ENCODE measurements around the gene PIAS2.
"Not testable (repeated sequence)": the region's sequence is repeated elsewhere in the genome, so short reads cannot be mapped to it uniquely, and the experiment has no call there.

PIAS2 gene

DNA sequence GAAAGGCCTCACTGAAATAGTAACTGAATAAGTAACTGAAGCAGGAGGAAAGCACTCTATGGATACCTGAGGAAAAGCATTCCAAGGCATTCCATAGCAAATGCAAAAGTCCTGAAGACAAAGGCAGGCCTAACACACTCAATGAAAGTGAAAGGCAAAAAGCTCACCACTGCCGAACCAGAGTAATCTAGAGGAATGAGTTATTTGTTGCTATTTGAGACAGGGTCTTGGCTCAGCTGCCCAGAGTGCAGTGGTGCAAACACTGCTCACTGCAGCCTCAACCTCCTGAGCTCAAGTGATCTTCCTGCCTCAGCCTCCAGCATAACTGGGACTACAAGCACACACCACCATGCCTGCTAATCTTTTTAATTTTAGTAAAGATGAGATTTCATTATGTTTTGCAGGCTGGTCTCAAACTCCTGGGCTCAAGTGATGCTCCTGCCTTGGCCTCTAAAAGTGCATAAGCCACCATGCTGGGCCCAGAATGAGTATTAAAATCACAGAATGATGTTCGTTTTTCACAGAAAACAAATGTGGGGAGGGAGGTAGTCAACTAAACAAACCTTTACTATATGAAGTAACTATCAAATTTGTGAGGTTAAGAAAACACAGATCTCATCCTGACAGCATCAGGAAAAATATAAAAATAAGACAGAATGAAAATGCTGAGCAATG is 17.9 kb downstream of the PIAS2 start:
- DNase-seq: no peak

DNA sequence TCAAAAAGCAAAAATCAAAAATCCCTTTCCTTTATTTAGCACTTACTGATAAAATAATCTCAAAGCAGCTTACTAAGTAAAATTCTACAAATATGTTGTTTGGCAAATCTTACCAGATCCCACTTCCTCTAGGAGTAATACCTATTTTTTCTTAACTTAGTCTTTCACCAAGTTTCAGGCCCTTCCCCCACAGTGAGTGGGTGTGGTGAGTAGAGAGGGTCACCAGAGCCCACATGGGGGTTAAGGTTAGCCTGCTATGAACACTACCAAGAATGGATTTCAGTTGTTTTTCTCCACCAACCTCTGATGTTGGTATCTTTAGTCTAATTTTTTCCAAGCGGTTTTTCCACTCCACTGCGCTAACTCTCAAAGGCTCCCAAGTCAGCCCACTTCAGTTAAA is 23.2 kb downstream of the PIAS2 start:
- DNase-seq: no peak

DNA sequence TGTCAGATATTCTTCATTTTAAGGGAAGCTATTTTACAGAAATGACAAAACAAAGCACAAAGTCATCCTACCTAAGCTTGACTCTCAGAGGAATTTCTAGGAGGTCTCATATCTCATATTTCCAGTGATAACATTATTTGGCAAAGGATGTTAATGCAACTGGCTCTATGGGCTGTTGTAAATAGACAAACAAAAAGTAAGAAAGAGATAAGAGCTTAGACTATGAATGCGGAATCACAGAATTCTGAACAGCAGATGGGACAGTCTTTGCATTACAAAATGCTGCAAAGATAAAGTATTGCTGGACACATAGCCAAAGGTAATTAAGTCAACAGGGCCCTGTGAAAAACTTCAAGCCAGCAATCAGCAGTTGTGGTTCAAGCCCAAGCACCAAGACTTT is 23.9 kb downstream of the PIAS2 start:
- DNase-seq: no peak

DNA sequence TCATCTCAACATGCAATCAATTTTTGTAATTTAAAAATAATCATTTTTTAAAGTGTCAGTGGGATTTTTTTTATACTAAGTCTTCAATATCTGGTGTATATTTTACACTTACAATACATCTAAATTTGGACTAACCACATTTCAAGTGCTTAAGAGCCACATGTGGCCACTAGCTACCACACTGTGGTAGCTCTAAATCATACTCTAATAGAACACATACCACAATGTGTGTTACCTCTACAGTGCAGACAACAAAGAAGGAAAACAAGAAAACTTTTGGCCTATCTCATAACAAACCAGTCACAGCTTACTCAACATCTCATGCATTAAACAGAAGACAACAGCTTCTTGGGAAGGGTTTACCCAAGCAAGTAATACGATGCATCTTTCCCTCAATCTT is 24.5 kb downstream of the PIAS2 start:
- DNase-seq: no peak

DNA sequence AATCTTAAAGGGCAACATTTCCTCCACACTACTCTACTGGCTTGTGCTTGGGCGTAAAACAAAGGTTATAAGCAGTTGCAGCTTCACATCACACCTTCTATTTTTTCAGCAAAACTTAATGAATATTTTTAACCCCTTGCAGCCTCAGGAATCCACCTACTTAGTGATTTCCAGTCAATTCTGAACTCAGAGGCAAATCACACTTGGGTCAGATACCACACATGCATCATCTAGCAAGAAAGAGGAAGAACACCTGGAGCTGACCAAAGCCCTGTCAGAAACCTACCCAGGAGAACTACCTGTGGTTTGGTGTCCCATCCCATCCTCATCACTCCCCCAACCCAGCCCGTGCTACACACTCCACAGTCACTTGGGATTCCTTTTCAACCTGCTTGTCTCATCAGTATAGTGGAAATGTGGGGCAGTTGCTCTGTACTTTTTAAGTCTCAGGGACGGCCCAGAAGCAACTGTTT is 25.5 kb downstream of the PIAS2 start:
- no peak for DNase-seq

DNA sequence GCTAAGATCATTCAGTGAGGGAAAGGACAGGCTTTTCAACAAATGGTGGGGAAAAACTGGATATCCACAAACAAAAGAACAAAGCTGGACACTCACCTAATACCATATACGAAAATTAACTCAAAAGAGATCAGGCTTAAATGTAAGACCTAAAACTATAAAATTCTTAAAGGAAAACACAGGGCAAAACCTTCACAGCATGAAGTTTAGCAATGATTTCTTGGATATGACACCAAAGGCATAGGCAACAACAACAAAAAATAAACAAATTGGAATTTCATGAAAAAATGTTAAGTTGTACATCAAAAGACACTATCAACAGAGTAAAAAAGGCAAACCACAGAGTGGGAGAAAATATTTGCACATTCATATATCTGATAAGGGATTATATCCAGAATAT is 28.3 kb downstream of the PIAS2 start:
- no peak for DNase-seq

DNA sequence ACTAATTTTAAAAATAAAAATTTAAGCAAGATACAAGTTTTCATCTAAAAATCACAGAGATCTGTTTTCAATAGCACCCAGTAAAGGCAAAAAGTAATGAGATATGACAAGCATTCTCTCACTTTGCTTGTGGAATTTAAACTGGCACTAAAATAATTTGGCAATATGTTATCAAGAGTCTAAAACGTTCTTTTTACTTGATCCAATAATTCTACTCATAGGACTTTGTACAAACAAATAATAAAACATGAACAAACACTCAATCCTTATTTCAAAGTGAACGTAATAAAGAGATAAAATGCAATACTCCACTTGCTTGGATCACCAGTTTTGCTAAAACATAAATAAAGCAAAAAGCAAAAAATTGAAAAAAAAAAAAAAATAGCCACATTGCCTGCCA is 30.4 kb downstream of the PIAS2 start:
- DNase-seq: no peak

DNA sequence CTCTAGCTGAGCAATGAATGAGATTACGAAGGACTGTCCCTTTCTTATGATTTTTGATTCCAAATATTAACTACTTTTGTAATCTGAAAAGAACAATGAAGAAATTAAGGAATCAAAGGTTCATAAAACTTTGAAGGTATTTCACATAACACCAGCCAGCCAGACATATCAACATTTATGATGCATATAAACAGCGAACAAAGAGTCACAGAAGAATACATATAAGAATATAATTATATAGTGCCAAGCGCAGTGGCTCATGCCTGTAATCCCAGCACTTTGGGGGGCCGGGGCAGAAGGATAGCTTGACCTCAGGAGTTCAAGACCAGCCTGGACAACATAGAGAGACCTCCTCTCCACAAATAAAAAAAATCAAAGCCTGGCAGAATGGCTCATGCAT is 34.1 kb downstream of the PIAS2 start:
- no peak for DNase-seq

DNA sequence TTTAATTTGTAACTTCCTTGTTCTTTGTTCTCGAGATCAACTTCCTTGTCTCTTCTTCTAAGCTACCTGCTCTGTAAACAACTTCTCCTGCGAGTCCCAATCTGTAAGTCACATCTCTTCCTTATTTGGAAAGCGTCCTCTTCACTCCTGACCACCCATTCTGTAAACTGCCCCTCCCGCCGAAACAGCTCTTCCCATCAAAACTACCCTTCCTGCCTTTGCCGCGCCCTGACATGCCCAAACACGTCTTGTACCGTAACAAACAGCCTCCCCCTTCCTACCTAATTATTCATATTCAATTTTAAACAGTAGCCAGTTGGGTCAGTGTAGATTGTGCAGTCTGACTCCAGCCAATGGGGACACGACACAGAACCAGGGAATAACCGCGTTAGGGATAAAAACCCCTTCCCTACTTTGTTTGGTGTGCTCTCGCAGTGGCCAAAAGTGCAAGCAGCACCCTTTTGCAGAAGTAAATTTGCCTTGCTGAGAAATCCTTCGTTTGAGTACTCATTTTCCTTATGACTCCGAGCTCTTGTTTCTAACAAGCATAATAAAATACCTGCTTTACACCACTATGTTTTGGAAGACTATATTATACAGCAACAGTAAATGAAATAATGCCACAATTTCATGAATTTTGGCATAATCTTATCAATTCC is 39.8 kb downstream of the PIAS2 start:
- no peak for DNase-seq

DNA sequence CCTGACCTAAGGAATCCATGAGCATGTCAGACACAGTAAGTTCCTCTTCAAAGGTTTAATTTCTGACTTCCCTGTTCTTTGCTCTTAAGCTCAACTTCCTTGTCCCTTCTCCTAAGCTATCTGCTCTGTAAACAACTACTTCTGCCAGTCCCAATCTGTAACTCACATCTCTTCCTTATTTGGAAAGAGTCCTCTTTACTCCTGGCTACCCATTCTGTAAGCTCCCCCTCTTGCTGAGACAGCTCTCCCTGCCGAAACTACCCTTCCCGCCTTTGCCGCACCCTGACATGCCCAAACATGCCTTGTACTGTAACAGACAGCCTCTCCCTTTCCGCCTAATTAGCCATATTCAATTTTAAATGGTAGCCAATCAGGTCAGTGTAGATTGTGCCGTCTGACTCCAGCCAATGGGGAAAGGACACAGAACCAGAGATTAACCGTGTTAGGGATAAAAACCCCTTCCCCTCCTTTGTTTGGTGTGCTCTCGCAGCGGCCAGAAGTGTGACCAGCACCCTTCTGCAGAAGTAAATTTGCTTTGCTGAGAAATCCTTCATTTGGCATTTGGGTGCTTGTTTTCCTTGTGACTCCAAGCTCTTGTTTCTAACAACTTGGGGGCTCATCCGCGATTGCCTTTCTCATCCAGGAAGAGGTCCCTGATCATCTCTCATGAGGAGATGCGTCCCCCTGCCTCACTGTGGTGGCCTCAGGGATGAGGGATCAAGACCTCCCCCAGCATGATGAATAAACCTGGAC is 49.0 kb downstream of the PIAS2 start:
- DNase-seq: no peak

DNA sequence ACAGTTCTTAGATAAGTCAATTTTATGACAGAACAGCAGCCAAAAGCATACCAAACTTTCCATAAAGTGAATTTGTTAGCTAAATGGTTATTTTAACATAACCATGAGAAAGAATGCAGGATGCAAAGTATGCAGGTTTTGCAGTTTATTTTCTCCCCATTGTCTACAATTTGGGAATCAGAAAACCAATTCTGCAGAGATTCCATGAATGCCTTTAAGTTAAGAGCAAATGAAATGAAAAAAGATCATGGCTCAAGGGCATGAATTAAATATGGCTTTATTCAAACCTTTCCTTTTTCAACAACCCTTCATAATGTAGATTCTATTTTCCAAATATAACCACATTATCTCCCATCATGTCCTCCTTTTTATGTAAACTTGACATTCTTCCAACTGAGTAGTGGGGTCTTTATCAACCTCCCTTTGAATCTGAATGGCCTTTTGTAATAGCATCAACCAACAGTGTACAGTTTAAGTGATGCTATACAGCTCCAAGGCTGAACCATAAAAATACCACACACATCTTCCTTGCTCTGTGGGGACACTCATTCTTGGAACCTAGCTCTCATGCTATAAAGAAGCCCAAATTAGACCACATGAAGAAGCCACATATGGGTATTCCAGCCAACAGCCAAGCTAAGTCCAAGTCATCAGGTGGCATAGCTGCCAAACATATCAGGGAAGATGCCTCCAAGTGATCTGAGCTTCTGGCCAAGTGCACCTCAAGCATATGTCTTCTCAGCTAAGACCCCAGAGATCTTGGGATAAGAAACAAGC is 49.8 kb downstream of the PIAS2 start:
- DNase-seq: no peak

DNA sequence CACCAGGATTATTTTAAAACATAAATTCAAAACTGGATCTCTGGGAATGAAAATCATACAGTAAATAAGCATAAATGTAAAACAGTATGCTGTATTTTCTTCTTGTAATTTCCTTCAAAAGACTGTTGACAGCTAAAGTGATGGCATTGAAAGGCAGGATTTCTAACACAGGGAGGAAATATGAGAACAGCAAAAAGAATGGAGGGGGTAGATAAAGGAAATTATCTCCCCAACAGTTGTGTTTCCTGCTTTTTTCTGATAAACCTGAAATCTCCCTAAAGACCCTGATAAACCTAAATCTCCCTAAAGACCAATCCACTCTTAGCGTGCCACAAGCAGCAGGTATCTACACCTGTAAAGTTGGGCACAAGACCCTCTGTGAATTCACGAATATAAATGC is 50.8 kb downstream of the PIAS2 start:
- DNase-seq: no peak

DNA sequence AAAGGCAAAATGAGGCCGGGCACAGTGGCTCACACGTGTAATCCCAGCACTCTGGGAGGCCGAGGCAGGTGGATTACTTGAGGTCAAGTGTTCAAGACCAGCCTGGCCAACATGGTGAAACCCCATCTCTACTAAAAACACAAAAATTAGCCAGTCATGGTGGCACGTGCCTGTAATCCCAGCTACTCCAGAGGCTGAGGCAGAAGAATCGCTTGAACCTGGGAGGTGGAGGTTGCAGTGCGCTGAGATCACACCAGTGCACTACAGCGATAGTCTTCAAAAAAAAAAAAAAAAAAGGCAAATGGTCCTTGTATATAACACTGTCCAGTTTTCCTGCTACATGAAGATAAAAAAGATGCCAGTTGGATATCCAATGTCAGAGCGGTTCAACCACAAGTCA is 52.1 kb downstream of the PIAS2 start:
- not testable (repeated sequence) for DNase-seq

DNA sequence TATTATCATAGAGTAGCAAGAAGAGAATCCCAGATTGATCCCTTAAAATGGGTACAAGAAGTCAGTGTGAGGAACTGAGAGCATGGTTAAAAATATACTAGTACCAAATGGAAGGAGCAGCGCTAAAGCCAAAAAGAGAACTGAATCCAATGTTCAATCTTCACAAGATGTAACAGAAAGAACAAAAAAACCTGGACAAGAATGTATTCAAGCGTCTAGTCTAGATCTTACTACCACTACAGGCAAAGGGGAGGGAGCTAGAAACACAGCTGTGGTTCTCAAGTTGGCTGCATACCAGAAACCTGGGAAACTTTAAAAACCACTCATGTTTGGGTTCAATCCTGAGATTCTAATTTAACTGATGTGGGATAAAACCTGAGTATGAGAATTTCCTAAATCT is 57.5 kb downstream of the PIAS2 start:
- DNase-seq: no peak

DNA sequence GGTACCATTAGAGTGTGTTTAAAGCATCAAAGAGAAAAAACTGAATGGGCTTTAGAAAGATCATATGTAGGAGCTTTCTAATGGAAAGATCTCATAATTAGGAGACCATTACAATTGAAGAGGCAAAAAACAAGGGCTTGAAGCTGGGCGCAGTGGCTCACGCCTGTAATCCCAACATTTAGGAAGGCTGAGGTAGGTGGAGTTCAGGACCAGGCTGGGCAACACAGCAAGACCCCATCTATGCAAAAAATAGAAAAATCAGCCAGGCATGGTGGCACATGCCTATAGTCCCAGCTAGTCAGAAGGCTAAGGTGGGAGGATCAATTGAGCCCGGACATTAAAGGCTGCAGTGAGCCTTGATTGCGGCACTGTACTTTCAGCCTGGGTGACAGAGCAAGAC is 59.0 kb downstream of the PIAS2 start:
- DNase-seq: no peak

DNA sequence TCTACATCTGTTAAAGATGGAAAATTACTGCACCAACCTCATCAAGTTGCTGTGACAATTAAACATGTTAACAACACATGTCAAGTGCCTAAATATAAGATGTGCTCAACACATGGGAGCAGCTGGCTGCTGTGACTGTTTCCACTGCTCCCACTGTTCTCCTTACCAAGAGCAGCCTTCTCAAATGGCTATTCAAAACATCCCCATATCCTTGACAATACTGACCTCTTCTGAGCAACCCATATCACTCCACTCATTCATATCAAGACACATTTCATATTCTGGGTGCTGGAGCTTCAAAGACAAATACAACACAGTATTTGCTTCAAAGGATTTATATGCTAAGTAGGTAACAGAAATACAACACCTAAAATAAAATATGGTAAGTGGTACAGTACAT is 60.3 kb downstream of the PIAS2 start:
- DNase-seq: no peak

DNA sequence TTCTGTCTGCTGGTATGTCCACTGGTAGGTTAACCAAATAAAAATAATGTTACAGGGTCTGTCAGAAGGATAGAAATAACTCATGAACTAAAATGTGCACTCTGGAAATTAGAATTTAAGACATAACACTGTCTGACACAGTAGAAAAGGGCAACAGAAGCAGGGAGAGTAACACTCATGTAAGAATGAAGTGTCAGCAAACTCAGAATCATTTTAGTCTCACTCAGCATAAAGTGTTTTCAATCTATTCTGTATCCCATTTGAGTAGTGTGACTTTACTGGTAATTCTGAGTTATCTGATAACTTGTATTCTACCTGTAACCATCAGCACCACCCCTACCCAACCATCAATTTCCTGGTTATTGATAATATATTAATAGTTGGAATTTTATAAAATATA is 68.3 kb downstream of the PIAS2 start:
- DNase-seq: no peak

DNA sequence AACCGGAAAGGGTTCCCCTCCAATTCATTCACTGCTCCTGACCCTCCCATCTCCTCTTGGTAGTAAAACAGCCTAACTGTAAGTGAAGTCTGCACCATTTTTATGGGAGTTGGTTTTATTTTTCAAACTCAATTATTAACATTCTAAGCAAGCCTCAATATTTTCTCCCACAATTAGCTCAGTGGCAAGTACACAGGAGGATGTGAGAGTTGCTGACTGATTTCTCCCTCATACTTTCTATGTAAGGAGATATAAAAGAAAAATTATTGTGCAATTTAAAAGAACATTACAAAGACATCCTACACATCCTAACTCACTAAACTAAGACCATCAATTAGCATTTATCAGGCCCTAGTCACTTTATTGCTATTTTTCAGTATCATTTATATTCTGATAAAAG is 73.9 kb downstream of the PIAS2 start:
- no peak for DNase-seq

DNA sequence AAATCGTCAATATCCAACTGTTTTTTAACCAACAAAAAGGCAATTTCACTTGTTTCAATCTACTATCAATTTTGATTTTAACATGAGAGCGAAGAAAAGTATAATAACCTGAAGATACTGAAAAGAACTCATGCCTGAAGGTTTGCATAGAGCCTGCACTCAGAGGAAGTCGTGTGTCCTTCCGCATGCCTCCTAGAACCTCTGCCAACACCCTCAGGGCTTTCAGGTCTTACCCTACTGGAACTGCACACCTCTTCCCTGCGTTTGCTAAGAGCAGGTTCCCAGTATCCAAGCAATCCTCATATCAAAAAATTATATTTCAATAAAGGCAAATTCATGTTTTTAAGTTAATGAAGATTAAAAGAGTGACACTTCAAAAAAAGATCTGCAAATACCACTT is 74.7 kb downstream of the PIAS2 start:
- DNase-seq: no peak

DNA sequence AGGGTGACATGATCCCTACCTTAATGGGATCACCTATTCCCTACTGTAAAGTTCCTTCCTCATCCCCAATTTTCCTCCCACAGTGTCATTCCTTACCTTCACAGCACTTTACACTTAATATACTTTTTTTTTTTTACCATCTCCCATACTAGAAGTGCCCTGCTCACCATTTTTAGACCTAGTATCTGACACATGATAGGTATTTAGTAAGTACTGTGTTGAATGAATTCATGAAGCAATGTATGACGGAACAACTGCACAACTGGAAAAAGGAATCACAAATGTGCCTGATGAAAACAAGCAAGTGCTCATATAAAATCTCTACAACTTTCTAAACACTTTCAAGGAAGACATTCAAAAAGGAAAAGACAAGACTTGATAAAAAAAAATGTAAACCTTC is 83.4 kb downstream of the PIAS2 start:
- DNase-seq: no peak

DNA sequence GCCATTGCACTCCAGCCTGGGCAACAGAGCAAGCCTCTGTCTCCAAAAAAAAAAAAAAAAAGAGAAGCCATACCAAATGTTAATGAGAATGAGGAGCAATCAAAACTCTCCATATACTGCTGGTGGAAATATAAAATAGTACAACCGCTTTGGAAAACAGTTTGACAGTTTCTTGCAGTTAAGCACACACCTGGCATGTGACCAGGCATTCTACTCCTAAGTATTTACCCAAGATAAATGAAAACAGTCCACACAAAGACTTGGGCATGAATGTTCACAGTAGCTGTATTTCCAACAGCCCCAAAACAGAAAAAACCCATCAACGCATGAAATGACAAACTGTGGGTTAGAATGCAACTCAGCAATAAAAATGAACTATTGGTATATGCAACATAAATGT is 84.5 kb downstream of the PIAS2 start:
- DNase-seq: no peak

DNA sequence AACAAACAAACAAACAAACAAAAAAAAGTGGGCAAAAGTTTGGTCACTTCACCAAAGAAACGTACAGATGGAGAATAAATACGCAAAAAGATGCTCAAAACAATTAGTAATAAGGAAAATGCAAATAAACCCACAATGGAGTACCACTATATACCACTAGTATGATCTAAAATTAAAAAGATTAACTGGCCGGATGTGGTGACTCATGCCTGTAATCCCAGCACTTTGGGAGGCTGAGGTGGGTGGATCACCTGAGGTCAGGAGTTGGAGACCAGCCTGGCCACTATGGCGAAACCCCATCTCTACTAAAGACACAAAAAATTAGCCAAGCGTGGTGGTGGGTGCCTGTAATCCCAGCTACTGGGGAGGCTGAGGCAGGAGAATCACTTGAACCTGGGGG is 84.9 kb downstream of the PIAS2 start:
- DNase-seq: not testable (repeated sequence)

DNA sequence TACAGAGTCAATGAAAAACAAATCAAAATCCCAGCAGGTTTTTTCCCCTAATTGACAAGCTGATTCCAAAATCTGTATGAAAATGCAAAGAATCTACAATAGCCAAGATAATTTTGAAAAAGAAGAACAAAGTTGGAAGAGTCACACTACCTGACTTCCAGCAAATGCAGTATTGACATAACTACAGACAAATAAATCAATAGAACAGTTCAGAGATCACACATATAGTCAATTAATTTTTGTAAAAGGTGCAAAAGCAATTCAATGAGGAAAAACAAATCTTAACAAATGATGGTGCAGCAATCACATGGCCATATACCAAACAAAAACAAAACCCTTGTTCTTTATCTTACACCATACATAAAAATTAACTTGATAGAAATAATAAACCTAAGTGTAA is 85.9 kb downstream of the PIAS2 start:
- DNase-seq: no peak

Measured in left hindlimb (tissue), 1 donor.